ENCODE data around the gene ATXN7L1.

GRCh38 chr7:105691680-105692564 lies 184.5 kb downstream of the ATXN7L1 start:
- TF ChIP-seq EP300 (IDR thresholded peaks at IDR 0.05) (no peak), CTCF (IDR thresholded peaks at IDR 0.05) (no peak)
